ENCODE data around the gene HBEGF.
A peak's percentile ranks its signal among the peaks of the same experiment; 100 is the strongest.

HBEGF gene
- 0.71 to 2.1 (median 1.1) reads per million in 4 experiments for total RNA-seq

GRCh38 chr5:140346348-140347221, at the start of gene HBEGF:
TSS of gene HBEGF (minus strand) at chr5:140346603. CDS start at chr5:140346328, 275 bp downstream.
- DNase-seq: peak; percentile 33

GRCh38 chr5:140393738-140394137, 47.3 kb upstream of the HBEGF start:
- DNase-seq: no peak

GRCh38 chr5:140391732-140392131, 45.3 kb upstream of the HBEGF start:
- no peak for DNase-seq

- no peak for DNase-seq
Measured at GRCh38 chr5:140391312-140391711, 44.9 kb upstream of the HBEGF start.

- no peak for DNase-seq
Measured at GRCh38 chr5:140388052-140388451, 41.6 kb upstream of the HBEGF start.

GRCh38 chr5:140383300-140383699, 36.9 kb upstream of the HBEGF start:
- DNase-seq: no peak

GRCh38 chr5:140382866-140383265, 36.5 kb upstream of the HBEGF start:
- DNase-seq: no peak

GRCh38 chr5:140381972-140382371, 35.6 kb upstream of the HBEGF start:
- no peak for DNase-seq

- DNase-seq: no peak
Measured at GRCh38 chr5:140381351-140381750, 34.9 kb upstream of the HBEGF start.

GRCh38 chr5:140372971-140373487, 26.6 kb upstream of the HBEGF start:
- peak; percentile 13 for DNase-seq

- DNase-seq: no peak
Measured at GRCh38 chr5:140371356-140372151, 25.2 kb upstream of the HBEGF start.

GRCh38 chr5:140367256-140368013, 21.0 kb upstream of the HBEGF start:
- DNase-seq: no peak

GRCh38 chr5:140366589-140367255, 20.3 kb upstream of the HBEGF start:
- DNase-seq: no peak

- DNase-seq: no peak
Measured at GRCh38 chr5:140365941-140366340, 19.5 kb upstream of the HBEGF start.

GRCh38 chr5:140365282-140365681, 18.9 kb upstream of the HBEGF start:
- no peak for DNase-seq

GRCh38 chr5:140364472-140364765, 18.0 kb upstream of the HBEGF start:
- DNase-seq: no peak

- DNase-seq: no peak
Measured at GRCh38 chr5:140363631-140364471, 17.4 kb upstream of the HBEGF start.

- peak; percentile 71 for DNase-seq
Measured at GRCh38 chr5:140362875-140363630, 16.6 kb upstream of the HBEGF start.

- no peak for DNase-seq
Measured at GRCh38 chr5:140362311-140362710, 15.9 kb upstream of the HBEGF start.

GRCh38 chr5:140361901-140362300, 15.5 kb upstream of the HBEGF start:
- no peak for DNase-seq

Data from effector CD8-positive, alpha-beta T cell (primary cell).